Endothelial cell of umbilical vein (primary cell): ENCODE data around the gene ATF5. TPM values are rescaled to one million over a fixed set of nuclear protein-coding genes. Genes with fewer than 3 reads are reported as not detected.

Experiments
- BruUV-seq: library from RNA; stranded (reverse); fragments of 400-500 nt; replicated peaks from 2 replicates; lab custom pipeline; 2021; lab: Mats Ljungman, UMichigan
- CTCF ChIA-PET: fragments of 300-600, 350-600 bp; sonication (Branson Sonifier 250); formaldehyde crosslinking; loops from one replicate; lab custom pipeline; 2021; ENCODE audit warnings: antibody characterized with exemption, inconsistent platforms; lab: Charles Lee
- POLR2A ChIA-PET: fragments of 300-600, 350-600 bp; sonication (Branson Sonifier 250); formaldehyde crosslinking; loops from one replicate; lab custom pipeline; 2021; ENCODE audit warnings: antibody characterized with exemption, inconsistent platforms; lab: Charles Lee
- DNase-seq: peaks from one replicate; pipeline ENCODE4 v3.0.0-alpha.2; 2011; ENCODE audit warnings: low read depth, low spot score
- FAIRE-seq: peaks from 2 replicates; lab custom pipeline; 2011; peaks lifted over from hg19 to GRCh38; lab: Jason Lieb, UNC
- H2AFZ ChIP-seq: 2 replicates; pipeline ENCODE4 v1.6.0; 2012; ENCODE audit warnings: low read depth, low read length, control low read depth, inconsistent platforms
- H3K27ac ChIP-seq: 2 replicates; pipeline ENCODE4 v1.5.1; 2011; ENCODE audit warnings: low read depth, mild to moderate bottlenecking, control low read depth, low read length, moderate library complexity; ENCODE audit not compliant: insufficient read depth
- H3K27me3 ChIP-seq, 2 experiments: 2 replicates each; pipeline versions ENCODE4 v1.6.0 to v1.6.1; 2011; ENCODE audit warnings: low read length in 2 of 2, mixed read lengths in 1 of 2; ENCODE audit not compliant: control insufficient read depth in 2 of 2, insufficient read depth in 2 of 2
- H3K36me3 ChIP-seq, 2 experiments: 2 replicates in 1 of 2; 3 replicates in 1 of 2; pipeline ENCODE4 v1.5.1; 2011; ENCODE audit warnings: low read length in 2 of 2, mild to moderate bottlenecking in 1 of 2, moderate library complexity in 1 of 2; ENCODE audit not compliant: control insufficient read depth in 2 of 2, insufficient read depth in 2 of 2; ENCODE audit errors: extremely low read depth in 1 of 2
- H3K4me1 ChIP-seq: 3 replicates; pipeline ENCODE4 v1.5.1; 2011; ENCODE audit warnings: mild to moderate bottlenecking, low read length; ENCODE audit not compliant: control insufficient read depth, insufficient read depth; ENCODE audit errors: extremely low read depth
- H3K4me2 ChIP-seq: 2 replicates; pipeline ENCODE4 v1.6.1; 2011; ENCODE audit warnings: low read length, control low read depth, mixed read lengths; ENCODE audit not compliant: insufficient read depth
- H3K4me3 ChIP-seq, 3 experiments: fragments of 200-600 bp in 1 of 3; sonication (generic), shearing (Covaris generic) in 1 of 3; replicated peaks in 1 of 3; 2 replicates each; pipeline ENCODE4 v1.5.1; 2011 to 2016; ENCODE audit warnings: control low read depth in 3 of 3, low read length in 3 of 3, mild to moderate bottlenecking in 2 of 3, inconsistent platforms in 1 of 3, low read depth in 1 of 3, moderate library complexity in 1 of 3; ENCODE audit not compliant: insufficient read depth in 1 of 3
- H3K79me2 ChIP-seq: 2 replicates; pipeline ENCODE4 v1.6.0; 2012; ENCODE audit warnings: low read length, inconsistent platforms; ENCODE audit not compliant: control insufficient read depth, insufficient read depth
- H3K9ac ChIP-seq: replicated peaks from 2 replicates; pipeline ENCODE3; 2011; ENCODE audit warnings: low read length, control low read depth; ENCODE audit not compliant: insufficient read depth; ENCODE audit errors: extremely low read depth
- H3K9me1 ChIP-seq: replicated peaks from 3 replicates; pipeline ENCODE4 v1.6.0; 2011; ENCODE audit warnings: mild to moderate bottlenecking, low read length; ENCODE audit not compliant: control insufficient read depth, insufficient read depth; ENCODE audit errors: extremely low read depth
- H3K9me3 ChIP-seq: replicated peaks from 2 replicates; pipeline ENCODE4 v1.5.1; 2012; ENCODE audit warnings: low read length, inconsistent platforms; ENCODE audit not compliant: control insufficient read depth, insufficient read depth
- H4K20me1 ChIP-seq: replicated peaks from 2 replicates; pipeline ENCODE3; 2011; ENCODE audit warnings: mild to moderate bottlenecking, low read length; ENCODE audit not compliant: control insufficient read depth, insufficient read depth; ENCODE audit errors: extremely low read depth
- CTCF ChIP-seq, 2 donors: IDR thresholded peaks; 1 replicate in 1 of 2; 2 replicates in 1 of 2; pipeline ENCODE4 v1.5.1; 2011; ENCODE audit warnings: low read length in 2 of 2, mild to moderate bottlenecking in 2 of 2, moderate library complexity in 2 of 2, control low read depth in 1 of 2, inconsistent platforms in 1 of 2, low read depth in 1 of 2; ENCODE audit not compliant: insufficient read depth in 1 of 2; ENCODE audit errors: extremely low read depth in 1 of 2
- EZH2 ChIP-seq: IDR thresholded peaks from 2 replicates; pipeline ENCODE4 v1.6.1; 2012; ENCODE audit warnings: borderline replicate concordance, low read depth, mild to moderate bottlenecking, moderate library complexity, low read length, inconsistent platforms; ENCODE audit not compliant: severe bottlenecking
- FOS ChIP-seq: IDR thresholded peaks from 2 replicates; pipeline ENCODE4 v1.6.1; 2011; ENCODE audit warnings: mild to moderate bottlenecking, low read length, moderate library complexity, borderline replicate concordance; ENCODE audit not compliant: insufficient read depth
- GATA2 ChIP-seq: IDR thresholded peaks from 2 replicates; pipeline ENCODE4 v1.7.0; 2011; ENCODE audit warnings: low read depth, mild to moderate bottlenecking, moderate library complexity, mixed read lengths, low read length; ENCODE audit not compliant: insufficient read length, insufficient read depth
- JUN ChIP-seq: IDR thresholded peaks from 2 replicates; pipeline ENCODE4 v1.6.1; 2011; ENCODE audit warnings: borderline replicate concordance, low read depth; ENCODE audit not compliant: insufficient read length, insufficient read depth
- MYC ChIP-seq: IDR thresholded peaks from one replicate; pipeline ENCODE4 v1.6.1; 2011; ENCODE audit warnings: mild to moderate bottlenecking, low read depth, low read length
- POLR2A ChIP-seq: IDR thresholded peaks from 2 replicates; pipeline ENCODE4 v1.6.1; 2012; ENCODE audit warnings: low read depth, mild to moderate bottlenecking, control low read depth, low read length
- POLR2AphosphoS5 ChIP-seq: IDR thresholded peaks from 2 replicates; pipeline ENCODE4 v1.6.1; 2012; ENCODE audit warnings: low read depth, mild to moderate bottlenecking, control low read depth, low read length, moderate library complexity; ENCODE audit not compliant: insufficient read depth
- dilution Hi-C: fragments of 300-500 bp; cut with MboI; formaldehyde crosslinking; loops from one replicate; pipeline ENCODE4 v1.15.0; 2019; ENCODE audit warnings: low sequenced_read_pairs; ENCODE audit not compliant: extremely low pct_ligation_motif_present
- intact Hi-C: fragments of 100-400 bp; cut with micrococcal nuclease; formaldehyde crosslinking; loops from one replicate; pipeline ENCODE4 v1.10.0; 2022
- polyA plus RNA-seq, 4 experiments: library from polyadenylated mRNA; depleted of rRNA in 3 of 4; stranded (reverse) in 3 of 4; unstranded in 1 of 4; fragments of >200 nt; gene quantifications; 2 replicates each; pipeline versions ENCODE4 v1.2.1 to v1.2.3, GENCODE V29; 2011 to 2012; ENCODE audit warnings: missing spikeins in 1 of 4
- total RNA-seq: library from RNA; stranded (reverse); gene quantifications from 2 replicates; pipeline ENCODE4 v1.2.3, GENCODE V29; 2021
- TF ChIP-seq, protein P1 (sequence below): IDR thresholded peaks from 2 replicates; pipeline ENCODE4 v1.6.1; 2011; ENCODE audit not compliant: insufficient read depth, insufficient read length

ATF5 gene
- total and polyA plus RNA-seq, 2 donors (not counting 3 experiments of a cell fraction or from before 2014, with no cell fraction given): 23.2 to 46.0 TPM

GRCh38 chr19:49911381-49912145 lies 17.4 kb upstream of the ATF5 start:
- no peak overlapping the region for H3K4me2 ChIP-seq
- dilution Hi-C loops (no loop called here), intact Hi-C loops (no loop called here)
- no peaks in the 10 kb centered on the region for H3K27me3 ChIP-seq
- peaks cover 12 to 31% of the 10 kb centered on the region in 2 experiments for H3K36me3 ChIP-seq
- H2AFZ ChIP-seq: no peak overlapping the region
- no peak overlapping the region for H3K9ac ChIP-seq
- FAIRE-seq (peak; percentile 69), DNase-seq (peak; percentile 41)
- no peak overlapping the region for H3K4me3 ChIP-seq
- H3K4me1 ChIP-seq: no peaks in the 10 kb centered on the region
- POLR2A ChIA-PET: interaction anchor here (0.8 kb wide), 1 partner anchor 18 kb away, joined by 3 read pairs; the partner anchor contains the start of gene NUP62
- no peaks in the 10 kb centered on the region for H4K20me1 ChIP-seq
- BruUV-seq: no TSS peak
- TF ChIP-seq POLR2AphosphoS5 (peak; percentile 11), GATA2 (no peak)
- no peak overlapping the region for H3K27ac ChIP-seq
- CTCF ChIA-PET: interaction anchor here (0.9 to 1.3 kb wide), 3 partner anchors 8 to 17 kb away, joined by 3 to 4 read pairs (median 4); partner anchors contain the start of genes ATF5 and IL4I1
- H3K9me1 ChIP-seq: no peaks in the 10 kb centered on the region
- H3K9me3 ChIP-seq: no peaks in the 10 kb centered on the region
- H3K79me2 ChIP-seq: peaks cover 13% of the 10 kb centered on the region

DNA sequence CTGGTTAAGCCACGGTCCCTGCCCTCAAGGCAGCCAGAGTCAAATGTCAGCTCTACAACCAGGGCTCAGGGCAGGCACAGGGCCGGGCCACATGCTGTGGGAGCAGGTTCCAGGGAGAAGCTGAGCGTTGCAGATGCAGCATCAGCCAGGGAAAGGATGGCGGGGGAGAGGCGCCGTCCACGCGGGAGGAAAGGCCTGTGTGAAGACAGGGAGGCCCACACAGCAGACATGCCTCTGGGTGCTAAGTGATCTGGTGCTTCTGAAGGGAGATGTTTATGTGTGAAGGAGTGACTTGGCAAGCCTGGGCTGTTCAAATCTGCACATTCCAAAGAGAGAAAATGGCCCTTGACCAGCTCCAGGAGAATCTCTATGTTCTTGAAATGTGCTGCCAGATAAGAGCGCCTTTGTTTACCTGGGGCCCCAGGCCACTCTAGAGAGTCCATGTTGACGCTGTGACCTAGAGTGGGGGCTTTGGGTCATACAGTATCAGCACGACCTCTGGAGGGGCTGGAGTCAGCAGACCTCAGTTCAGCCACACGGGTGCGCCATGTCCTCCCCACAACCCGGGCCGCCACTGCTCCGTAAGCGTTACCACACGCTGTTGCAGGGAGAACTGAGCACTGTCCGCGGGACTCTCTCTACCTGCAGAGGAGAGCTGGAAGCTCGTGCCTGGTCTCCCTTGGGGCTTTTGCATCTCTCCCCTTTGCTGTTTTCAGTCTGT lies 15.9 kb upstream of the ATF5 start:
- H3K36me3 ChIP-seq: peaks cover 10 to 30% of the 10 kb centered on the region in 2 experiments
- no peak overlapping the region for H3K4me2 ChIP-seq
- no peaks in the 10 kb centered on the region for H3K9me1 ChIP-seq
- ChIA-PET CTCF (no interaction called here), POLR2A (no interaction called here)
- no peak overlapping the region for H2AFZ ChIP-seq
- no peaks in the 10 kb centered on the region for H3K9me3 ChIP-seq
- H3K4me3 ChIP-seq: no peak overlapping the region
- DNase-seq (no peak), FAIRE-seq (no peak)
- intact Hi-C loops: no loop called here
- H4K20me1 ChIP-seq: no peaks in the 10 kb centered on the region
- TF ChIP-seq GATA2 (no peak), MYC (no peak), CTCF (IDR thresholded peaks at IDR 0.05; ENCODE audit: extremely low read depth in 1 of 2, insufficient read depth in 1 of 2, low read depth in 1 of 2, low read length in 2 of 2) (no peak), FOS (no peak), POLR2A (no peak), POLR2AphosphoS5 (no peak), JUN (no peak), EZH2 (no peak)
- TF ChIP-seq, protein P1, sequence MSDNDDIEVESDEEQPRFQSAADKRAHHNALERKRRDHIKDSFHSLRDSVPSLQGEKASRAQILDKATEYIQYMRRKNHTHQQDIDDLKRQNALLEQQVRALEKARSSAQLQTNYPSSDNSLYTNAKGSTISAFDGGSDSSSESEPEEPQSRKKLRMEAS: no peak
- H3K27ac ChIP-seq: no peak overlapping the region
- no peaks in the 10 kb centered on the region for H3K4me1 ChIP-seq
- dilution Hi-C loops: no loop called here
- no TSS peak for BruUV-seq
- H3K79me2 ChIP-seq: peaks cover 24% of the 10 kb centered on the region
- H3K9ac ChIP-seq: no peak overlapping the region
- no peaks in the 10 kb centered on the region for H3K27me3 ChIP-seq
